Measurements from ENCODE around the gene CADM1. TPM values are rescaled to one million over a fixed set of nuclear protein-coding genes. Genes with fewer than 3 reads are reported as not detected.

The CADM1 gene
- total and polyA plus RNA-seq, 5 donors from 2014 or later = 3.6 to 11.3 (median 6.9) TPM

- peaks cover 0 to 8% (median 0%) of the 10 kb centered on the region in 4 donors for H3K4me1 Mint-ChIP-seq
These were observed 314.0 kb downstream of the CADM1 start for GRCh38 chr11:115190196-115190595.

GRCh38 chr11:115188898-115189278 is 315.3 kb downstream of the CADM1 start:
- Histone ChIP-seq H3K27me3 (ENCODE audit: control insufficient read depth, insufficient read depth, low read length) (no peaks in the 10 kb centered on the region), H3K4me3 (ENCODE audit: low read depth, low read length) (no peak overlapping the region), H3K36me3 (ENCODE audit: control insufficient read depth, insufficient read depth, low read length) (no peaks in the 10 kb centered on the region), H3K9me3 (ENCODE audit: control insufficient read depth in 2 of 2, low read length in 2 of 2) (no peaks in the 10 kb centered on the region), H3K4me1 (ENCODE audit: control insufficient read depth, insufficient read depth, low read length, poor library complexity, severe bottlenecking) (no peaks in the 10 kb centered on the region), H3K27ac (ENCODE audit: insufficient read depth, low read length, poor library complexity, severe bottlenecking) (no peak overlapping the region)
- Mint-ChIP-seq H3K36me3 (no peaks in the 10 kb centered on the region), H3K4me3 (no peak overlapping the region), H3K27me3 (peaks cover 6% of the 10 kb centered on the region), H3K4me1 (no peaks in the 10 kb centered on the region), H3K9me3 (peaks cover 0 to 5% (median 0%) of the 10 kb centered on the region in 7 donors), H3K27ac (no peak overlapping the region)
- ATAC-seq (ENCODE audit: low read depth in 2 of 2) = no peak
- no peak for DNase-seq

More at GRCh38 chr11:115190196-115190595, 314.0 kb downstream of the CADM1 start:
- Mint-ChIP-seq H3K36me3 (no peaks in the 10 kb centered on the region), H3K27me3 (peaks cover 6% of the 10 kb centered on the region), H3K9me3 (peaks cover 0 to 5% (median 0%) of the 10 kb centered on the region in 7 donors), H3K4me3 (no peak overlapping the region), H3K27ac (no peak overlapping the region)
- no peak overlapping the region for H3K27ac ChIP-seq (ENCODE audit: insufficient read depth, low read length, poor library complexity, severe bottlenecking)
- H3K36me3 ChIP-seq (ENCODE audit: control insufficient read depth, insufficient read depth, low read length) = no peaks in the 10 kb centered on the region
- H3K9me3 ChIP-seq (ENCODE audit: control insufficient read depth in 2 of 2, low read length in 2 of 2) = no peaks in the 10 kb centered on the region
- no peak for DNase-seq
- no peaks in the 10 kb centered on the region for H3K4me1 ChIP-seq (ENCODE audit: control insufficient read depth, insufficient read depth, low read length, poor library complexity, severe bottlenecking)
- H3K27me3 ChIP-seq (ENCODE audit: control insufficient read depth, insufficient read depth, low read length) = no peaks in the 10 kb centered on the region
- no peak for ATAC-seq (ENCODE audit: low read depth in 2 of 2)
- H3K4me3 ChIP-seq (ENCODE audit: low read depth, low read length) = no peak overlapping the region

GRCh38 chr11:115188188-115188897 is 315.9 kb downstream of the CADM1 start:
- no peaks in the 10 kb centered on the region for H3K36me3 ChIP-seq (ENCODE audit: control insufficient read depth, insufficient read depth, low read length)
- no peak overlapping the region for H3K27ac ChIP-seq (ENCODE audit: insufficient read depth, low read length, poor library complexity, severe bottlenecking)
- no peaks in the 10 kb centered on the region for H3K4me1 Mint-ChIP-seq
- H3K4me3 Mint-ChIP-seq = no peak overlapping the region
- H3K27me3 Mint-ChIP-seq = peaks cover 6% of the 10 kb centered on the region
- DNase-seq (no peak), ATAC-seq (ENCODE audit: low read depth in 2 of 2) (no peak)
- H3K9me3 Mint-ChIP-seq = peaks cover 0 to 5% (median 0%) of the 10 kb centered on the region in 7 donors
- no peaks in the 10 kb centered on the region for H3K4me1 ChIP-seq (ENCODE audit: control insufficient read depth, insufficient read depth, low read length, poor library complexity, severe bottlenecking)
- H3K4me3 ChIP-seq (ENCODE audit: low read depth, low read length) = no peak overlapping the region
- H3K27ac Mint-ChIP-seq = no peak overlapping the region
- H3K27me3 ChIP-seq (ENCODE audit: control insufficient read depth, insufficient read depth, low read length) = no peaks in the 10 kb centered on the region
- H3K9me3 ChIP-seq (ENCODE audit: control insufficient read depth in 2 of 2, low read length in 2 of 2) = no peaks in the 10 kb centered on the region
- no peaks in the 10 kb centered on the region for H3K36me3 Mint-ChIP-seq

GRCh38 chr11:115185931-115186330 is 318.3 kb downstream of the CADM1 start:
- no peaks in the 10 kb centered on the region for H3K36me3 ChIP-seq (ENCODE audit: control insufficient read depth, insufficient read depth, low read length)
- no peak overlapping the region for H3K27ac Mint-ChIP-seq
- no peak for DNase-seq
- no peaks in the 10 kb centered on the region for H3K4me1 Mint-ChIP-seq
- no peaks in the 10 kb centered on the region for H3K9me3 ChIP-seq (ENCODE audit: control insufficient read depth in 2 of 2, low read length in 2 of 2)
- no peak for ATAC-seq (ENCODE audit: low read depth in 2 of 2)
- H3K27me3 Mint-ChIP-seq = peaks cover 10% of the 10 kb centered on the region
- no peak overlapping the region for H3K4me3 ChIP-seq (ENCODE audit: low read depth, low read length)
- no peak overlapping the region for H3K27ac ChIP-seq (ENCODE audit: insufficient read depth, low read length, poor library complexity, severe bottlenecking)
- H3K27me3 ChIP-seq (ENCODE audit: control insufficient read depth, insufficient read depth, low read length) = no peaks in the 10 kb centered on the region
- H3K4me1 ChIP-seq (ENCODE audit: control insufficient read depth, insufficient read depth, low read length, poor library complexity, severe bottlenecking) = no peaks in the 10 kb centered on the region
- H3K9me3 Mint-ChIP-seq = peaks cover 0 to 5% (median 0%) of the 10 kb centered on the region in 7 donors
- no peak overlapping the region for H3K4me3 Mint-ChIP-seq
- no peaks in the 10 kb centered on the region for H3K36me3 Mint-ChIP-seq

GRCh38 chr11:115185507-115185906 is 318.7 kb downstream of the CADM1 start:
- Mint-ChIP-seq H3K4me1 (no peaks in the 10 kb centered on the region), H3K9me3 (peaks cover 0 to 5% (median 0%) of the 10 kb centered on the region in 7 donors), H3K27me3 (peaks cover 7% of the 10 kb centered on the region), H3K36me3 (no peaks in the 10 kb centered on the region), H3K4me3 (no peak overlapping the region), H3K27ac (no peak overlapping the region)
- Histone ChIP-seq H3K27me3 (ENCODE audit: control insufficient read depth, insufficient read depth, low read length) (no peaks in the 10 kb centered on the region), H3K4me1 (ENCODE audit: control insufficient read depth, insufficient read depth, low read length, poor library complexity, severe bottlenecking) (no peaks in the 10 kb centered on the region), H3K36me3 (ENCODE audit: control insufficient read depth, insufficient read depth, low read length) (no peaks in the 10 kb centered on the region), H3K9me3 (ENCODE audit: control insufficient read depth in 2 of 2, low read length in 2 of 2) (no peaks in the 10 kb centered on the region), H3K4me3 (ENCODE audit: low read depth, low read length) (no peak overlapping the region), H3K27ac (ENCODE audit: insufficient read depth, low read length, poor library complexity, severe bottlenecking) (no peak overlapping the region)
- ATAC-seq (ENCODE audit: low read depth in 2 of 2) = no peak
- no peak for DNase-seq

GRCh38 chr11:115184901-115185300 is 319.3 kb downstream of the CADM1 start:
- Mint-ChIP-seq H3K9me3 (peaks cover 0 to 5% (median 0%) of the 10 kb centered on the region in 7 donors), H3K4me3 (no peak overlapping the region), H3K27ac (no peak overlapping the region), H3K27me3 (peaks cover 4% of the 10 kb centered on the region), H3K36me3 (no peaks in the 10 kb centered on the region), H3K4me1 (no peaks in the 10 kb centered on the region)
- Histone ChIP-seq H3K4me3 (ENCODE audit: low read depth, low read length) (no peak overlapping the region), H3K4me1 (ENCODE audit: control insufficient read depth, insufficient read depth, low read length, poor library complexity, severe bottlenecking) (no peaks in the 10 kb centered on the region), H3K27ac (ENCODE audit: insufficient read depth, low read length, poor library complexity, severe bottlenecking) (no peak overlapping the region), H3K36me3 (ENCODE audit: control insufficient read depth, insufficient read depth, low read length) (no peaks in the 10 kb centered on the region), H3K27me3 (ENCODE audit: control insufficient read depth, insufficient read depth, low read length) (no peaks in the 10 kb centered on the region), H3K9me3 (ENCODE audit: control insufficient read depth in 2 of 2, low read length in 2 of 2) (no peaks in the 10 kb centered on the region)
- ATAC-seq (ENCODE audit: low read depth in 2 of 2) (no peak), DNase-seq (no peak)

GRCh38 chr11:115183830-115184229 is 320.4 kb downstream of the CADM1 start:
- H3K36me3 ChIP-seq (ENCODE audit: control insufficient read depth, insufficient read depth, low read length) = no peaks in the 10 kb centered on the region
- ATAC-seq (ENCODE audit: low read depth in 2 of 2) (no peak), DNase-seq (no peak)
- Mint-ChIP-seq H3K27ac (no peak overlapping the region), H3K9me3 (peaks cover 0 to 4% (median 0%) of the 10 kb centered on the region in 7 donors), H3K27me3 (peaks cover 5% of the 10 kb centered on the region), H3K4me1 (no peaks in the 10 kb centered on the region), H3K4me3 (no peak overlapping the region), H3K36me3 (no peaks in the 10 kb centered on the region)
- no peaks in the 10 kb centered on the region for H3K27me3 ChIP-seq (ENCODE audit: control insufficient read depth, insufficient read depth, low read length)
- no peak overlapping the region for H3K27ac ChIP-seq (ENCODE audit: insufficient read depth, low read length, poor library complexity, severe bottlenecking)
- no peaks in the 10 kb centered on the region for H3K4me1 ChIP-seq (ENCODE audit: control insufficient read depth, insufficient read depth, low read length, poor library complexity, severe bottlenecking)
- H3K4me3 ChIP-seq (ENCODE audit: low read depth, low read length) = no peak overlapping the region
- no peaks in the 10 kb centered on the region for H3K9me3 ChIP-seq (ENCODE audit: control insufficient read depth in 2 of 2, low read length in 2 of 2)

GRCh38 chr11:115183136-115183535 is 321.1 kb downstream of the CADM1 start:
- no peaks in the 10 kb centered on the region for H3K9me3 ChIP-seq (ENCODE audit: control insufficient read depth in 2 of 2, low read length in 2 of 2)
- no peaks in the 10 kb centered on the region for H3K4me1 ChIP-seq (ENCODE audit: control insufficient read depth, insufficient read depth, low read length, poor library complexity, severe bottlenecking)
- no peak overlapping the region for H3K4me3 Mint-ChIP-seq
- H3K4me3 ChIP-seq (ENCODE audit: low read depth, low read length) = no peak overlapping the region
- H3K27ac Mint-ChIP-seq = no peak overlapping the region
- H3K27me3 ChIP-seq (ENCODE audit: control insufficient read depth, insufficient read depth, low read length) = no peaks in the 10 kb centered on the region
- H3K27ac ChIP-seq (ENCODE audit: insufficient read depth, low read length, poor library complexity, severe bottlenecking) = no peak overlapping the region
- ATAC-seq (ENCODE audit: low read depth in 2 of 2) = no peak
- no peaks in the 10 kb centered on the region for H3K4me1 Mint-ChIP-seq
- H3K36me3 Mint-ChIP-seq = no peaks in the 10 kb centered on the region
- no peak for DNase-seq
- no peaks in the 10 kb centered on the region for H3K36me3 ChIP-seq (ENCODE audit: control insufficient read depth, insufficient read depth, low read length)
- peaks cover 0 to 4% (median 0%) of the 10 kb centered on the region in 7 donors for H3K9me3 Mint-ChIP-seq
- peaks cover 8% of the 10 kb centered on the region for H3K27me3 Mint-ChIP-seq

Measured in CD4-positive, CD25-positive, alpha-beta regulatory T cell (primary cell).